GM12865 (cell line): Measurements from ENCODE around the gene CELF2.

Experiments
- DNase-seq: peaks from one replicate; pipeline ENCODE4 v3.0.0; 2010; ENCODE audit warnings: low read depth
- H3K4me3 ChIP-seq: 2 replicates; pipeline ENCODE4 v1.5.1; 2011; ENCODE audit warnings: mild to moderate bottlenecking, low read depth, low read length, control low read depth
- CTCF ChIP-seq: IDR thresholded peaks from 2 replicates; pipeline ENCODE4 v1.5.1; 2011; ENCODE audit warnings: low read length, control low read depth, low read depth, inconsistent platforms; ENCODE audit not compliant: insufficient read depth; ENCODE audit errors: missing control alignments

Gene CELF2

GRCh38 chr10:11002916-11003315 is 14.8 kb upstream of the CELF2 start:
- TF ChIP-seq CTCF: no peak
- H3K4me3 ChIP-seq: no peak overlapping the region

GRCh38 chr10:11003679-11004078 is 14.0 kb upstream of the CELF2 start:
- H3K4me3 ChIP-seq: no peak overlapping the region
- no peak for TF ChIP-seq CTCF
- no peak for DNase-seq

More at GRCh38 chr10:11002916-11003315, 14.8 kb upstream of the CELF2 start:
- no peak for DNase-seq

GRCh38 chr10:11004144-11005077 is 13.3 kb upstream of the CELF2 start:
- no peak overlapping the region for H3K4me3 ChIP-seq
- DNase-seq: no peak
- TF ChIP-seq CTCF: no peak

- DNase-seq: no peak
- H3K4me3 ChIP-seq: no peak overlapping the region
- TF ChIP-seq CTCF: no peak
Measured at GRCh38 chr10:11005725-11006427, 11.8 kb upstream of the CELF2 start.

GRCh38 chr10:11006428-11006825 is 11.2 kb upstream of the CELF2 start:
- TF ChIP-seq CTCF: no peak
- H3K4me3 ChIP-seq: no peak overlapping the region
- DNase-seq: no peak

- DNase-seq: no peak
- no peak for TF ChIP-seq CTCF
Measured at GRCh38 chr10:11007476-11008020, 10.1 kb upstream of the CELF2 start.

More at GRCh38 chr10:11007476-11008020, 10.1 kb upstream of the CELF2 start:
- no peak overlapping the region for H3K4me3 ChIP-seq
